K562 (cell line): ENCODE data around the gene PDE12. TPM values are rescaled to one million over a fixed set of nuclear protein-coding genes. Genes with fewer than 3 reads are reported as not detected.

Experiments
- ARID3A ChIP-seq: IDR thresholded peaks from 2 replicates; pipeline ENCODE4 v1.6.1; 2012; ENCODE audit warnings: low read depth, low read length, improper control_type of control experiment, borderline replicate concordance
- BCLAF1 ChIP-seq, 2 experiments: fragments of 450-650 bp in 1 of 2; IDR thresholded peaks; 2 replicates each; pipeline ENCODE4 v1.6.1; 2011 to 2017; ENCODE audit warnings: low read depth in 2 of 2, antibody characterized with exemption in 1 of 2, borderline replicate concordance in 1 of 2, low read length in 1 of 2, mild to moderate bottlenecking in 1 of 2, mixed read lengths in 1 of 2; ENCODE audit not compliant: control insufficient read depth in 1 of 2
- CAMTA2 ChIP-seq: fragments of 250-450 bp; sonication (Bioruptor Pico); conservative IDR thresholded peaks from 2 replicates; pipeline ENCODE4 v1.5.1; 2022
- CBFA2T2 ChIP-seq: fragments of 450-650 bp; conservative IDR thresholded peaks from 2 replicates; pipeline ENCODE4 v1.6.1; 2017; ENCODE audit warnings: mild to moderate bottlenecking
- ETV5 ChIP-seq: sonication (generic); formaldehyde crosslinking; IDR thresholded peaks from 2 replicates; pipeline ENCODE4 v1.4.0; 2020; ENCODE audit warnings: low read depth, mild to moderate bottlenecking, missing genetic modification reagents
- HCFC1 ChIP-seq: IDR thresholded peaks from 2 replicates; pipeline ENCODE4 v1.6.1; 2012; ENCODE audit warnings: low read depth, low read length, improper control_type of control experiment
- NCOA1 ChIP-seq: fragments of 450-650 bp; IDR thresholded peaks from 2 replicates; pipeline ENCODE4 v1.6.1; 2016; ENCODE audit warnings: low read depth
- NRF1 ChIP-seq, 2 experiments: fragments of 450-650 bp; IDR thresholded peaks in 1 of 2; conservative IDR thresholded peaks in 1 of 2; 2 replicates each; pipeline ENCODE4 v1.6.1; 2014; ENCODE audit warnings: mild to moderate bottlenecking in 2 of 2
- RERE ChIP-seq: sonication (generic); formaldehyde crosslinking; IDR thresholded peaks from 2 replicates; pipeline ENCODE4 v1.8.0; 2023; ENCODE audit warnings: missing genetic modification reagents, mild to moderate bottlenecking, borderline replicate concordance
- SAFB2 ChIP-seq: fragments of 200-400 bp; formaldehyde crosslinking; IDR thresholded peaks from 2 replicates; pipeline ENCODE4 v1.6.1; 2018; ENCODE audit warnings: borderline replicate concordance, low read length, low read depth, moderate library complexity; ENCODE audit not compliant: severe bottlenecking
- TEAD4 ChIP-seq, 2 experiments: sonication (generic) in 1 of 2; formaldehyde crosslinking in 1 of 2; IDR thresholded peaks; 2 replicates each; pipeline versions ENCODE4 v1.6.1 to v1.8.0; 2012 to 2022; ENCODE audit warnings: borderline replicate concordance in 1 of 2, inconsistent platforms in 1 of 2, low read length in 1 of 2, mild to moderate bottlenecking in 1 of 2, missing genetic modification reagents in 1 of 2
- TFAM ChIP-seq: fragments of 250-450 bp; sonication (Bioruptor Pico); conservative IDR thresholded peaks from 2 replicates; pipeline ENCODE4 v1.5.0; 2021; ENCODE audit warnings: mild to moderate bottlenecking, moderate library complexity
- ZBTB33 ChIP-seq: sonication (generic); formaldehyde crosslinking; IDR thresholded peaks from 2 replicates; pipeline ENCODE4 v1.8.1; 2023; ENCODE audit warnings: mild to moderate bottlenecking, missing genetic modification reagents
- polyA plus RNA-seq, 8 experiments: library from polyadenylated mRNA; depleted of rRNA in 4 of 8; stranded (reverse) in 5 of 8; unstranded in 3 of 8; fragments of >200 nt; fragmentation: Nextera tagmentation in 2 of 8; fragmentation: Illumina TruSeq in 1 of 8; extraction: Ambion mirVana in 2 of 8; extraction: Trizol in 1 of 8; gene quantifications; 2 replicates each; pipeline versions ENCODE4 v1.2.1 to v1.2.3, GENCODE V29; 2011 to 2014; ENCODE audit warnings: inconsistent platforms in 1 of 8, missing spikeins in 1 of 8
- total RNA-seq, 7 experiments: library from RNA; depleted of rRNA in 6 of 7; stranded (reverse); fragments of >200 nt in 6 of 7; fragmentation: Illumina TruSeq in 2 of 7; extraction: Trizol in 2 of 7; gene quantifications; 2 replicates each; pipeline versions ENCODE4 v1.2.1 to v1.2.3, GENCODE V29; 2011 to 2021; ENCODE audit warnings: low replicate concordance in 1 of 7

The PDE12 gene
- total and polyA plus RNA-seq, 9 of the 15 experiments (the other 6 are each of a cell fraction or from before 2014, with no cell fraction given) = 2.1 to 20.5 (median 10.0) TPM

GRCh38 chr3:57555738-57556458 is at the start of gene PDE12 (continued):
- TF ChIP-seq SAFB2 = no peak
- TF ChIP-seq NCOA1 = no peak
- no peak for TF ChIP-seq BCLAF1 (IDR thresholded peaks at IDR 0.05; ENCODE audit: borderline replicate concordance in 1 of 2, control insufficient read depth in 1 of 2, low read depth in 2 of 2, low read length in 1 of 2)
- TF ChIP-seq TFAM (CRISPR knock-in tag) = no peak
- TF ChIP-seq ETV5 (CRISPR knock-in tag) = peak; percentile 97
- TF ChIP-seq NRF1 (conservative IDR thresholded peaks at IDR 0.05 in 1 of 2, IDR thresholded peaks at IDR 0.05 in 1 of 2) = 0 out of 4 replicates have a peak, but pooled peaks of 1 of the 2 experiments have one; percentile 22
- no peak for TF ChIP-seq RERE (CRISPR knock-in tag)
- TF ChIP-seq ARID3A = no peak
- peak; percentile 69 for TF ChIP-seq CBFA2T2
- TF ChIP-seq CAMTA2 (CRISPR knock-in tag) = no peak
- peak; percentile 68 for TF ChIP-seq HCFC1
- peak; percentile 77 for TF ChIP-seq ZBTB33 (CRISPR knock-in tag)
- peak; percentile 43; the same call in 1 of the 2 replicates for TF ChIP-seq TEAD4 (IDR thresholded peaks at IDR 0.05; ENCODE audit: low read length)
- TF ChIP-seq TEAD4 (CRISPR knock-in tag; IDR thresholded peaks at IDR 0.05; ENCODE audit: borderline replicate concordance) = no peak
